Smooth muscle cell (in vitro differentiated cells): ENCODE measurements around the gene UGT2B17. TPM values are rescaled to one million over a fixed set of nuclear protein-coding genes. Genes with fewer than 3 reads are reported as not detected.
"Not testable (repeated sequence)": the region's sequence is repeated elsewhere in the genome, so short reads cannot be mapped to it uniquely, and the experiment has no call there.

ENCODE experiments used
- DNase-seq: peaks from one replicate; lab custom pipeline; 2025; ENCODE audit not compliant: unreplicated experiment; lab: John Stamatoyannopoulos, UW
- H2AFZ ChIP-seq: fragments of 200-600 bp; sonication (generic); 2 replicates; pipeline ENCODE4 v1.6.0; 2016; ENCODE audit warnings: antibody characterized with exemption, low read depth, mild to moderate bottlenecking
- H3F3A ChIP-seq: fragments of 200-600 bp; sonication (generic); 2 replicates; pipeline ENCODE4 v1.6.0; 2017; ENCODE audit warnings: antibody characterized with exemption, low read depth
- H3K27ac ChIP-seq: fragments of 200-600 bp; sonication (generic); 2 replicates; pipeline ENCODE4 v1.5.1; 2016; ENCODE audit warnings: low read depth, mild to moderate bottlenecking
- H3K27me3 ChIP-seq: fragments of 200-600 bp; sonication (generic); 2 replicates; pipeline ENCODE4 v1.6.1; 2016; ENCODE audit warnings: low read depth, mild to moderate bottlenecking
- H3K36me3 ChIP-seq: fragments of 200-600 bp; sonication (generic); 2 replicates; pipeline ENCODE4 v1.5.1; 2016; ENCODE audit warnings: low read depth
- H3K4me1 ChIP-seq: fragments of 200-600 bp; sonication (generic); 2 replicates; pipeline ENCODE4 v1.5.1; 2016; ENCODE audit warnings: low read depth
- H3K4me2 ChIP-seq: fragments of 200-600 bp; sonication (generic); 2 replicates; pipeline ENCODE4 v1.6.0; 2016; ENCODE audit warnings: mild to moderate bottlenecking
- H3K4me3 ChIP-seq: fragments of 200-600 bp; sonication (generic); 2 replicates; pipeline ENCODE4 v1.5.1; 2016; ENCODE audit warnings: mild to moderate bottlenecking
- H3K79me2 ChIP-seq: fragments of 200-600 bp; sonication (generic); 2 replicates; pipeline ENCODE4 v1.6.0; 2016; ENCODE audit warnings: low read depth, mild to moderate bottlenecking
- H3K9ac ChIP-seq: fragments of 200-600 bp; sonication (generic); 2 replicates; pipeline ENCODE4 v1.6.0; 2016; ENCODE audit warnings: low read depth
- H3K9me3 ChIP-seq: fragments of 200-600 bp; sonication (generic); replicated peaks from 2 replicates; pipeline ENCODE4 v1.5.1; 2016; ENCODE audit warnings: low read depth
- H4K20me1 ChIP-seq: fragments of 200-600 bp; sonication (generic); 2 replicates; pipeline ENCODE4 v1.6.0; 2016; ENCODE audit warnings: low read depth
- CTCF ChIP-seq: fragments of 200-600 bp; sonication (generic); IDR thresholded peaks from 2 replicates; pipeline ENCODE4 v1.5.1; 2017; ENCODE audit warnings: borderline replicate concordance, mild to moderate bottlenecking, antibody characterized with exemption; ENCODE audit not compliant: insufficient read depth, poor library complexity, severe bottlenecking
- WGBS: methylation state at CpG from one replicate; pipeline ENCODE4 v1.1.7; 2016; ENCODE audit warnings: low lambda C conversion rate; 5-methylcytosine and 5-hydroxymethylcytosine counted together
- polyA plus RNA-seq: library from polyadenylated mRNA; unstranded; fragments of >200 nt; fragmentation: Nextera tagmentation; extraction: Ambion mirVana; gene quantifications from 2 replicates; pipeline ENCODE4 v1.2.1, GENCODE V29; 2016
- total RNA-seq: library from RNA; depleted of rRNA; stranded (reverse); fragments of >200 nt; gene quantifications from 2 replicates; pipeline ENCODE4 v1.2.3, GENCODE V29; 2014

The UGT2B17 gene
- total RNA-seq (not detected in 2 replicates), polyA plus RNA-seq (not detected in 2 replicates)

GRCh38 chr4:68576272-68577125 lies at the start of gene UGT2B17:
TSS of gene UGT2B17 (minus strand) at chr4:68576322. CDS start at chr4:68568484, 7,838 bp downstream.
- no peaks in the 10 kb centered on the region for H3K4me1 ChIP-seq
- no peak within 1 kb of the TSS for H3K9ac ChIP-seq
- H3K4me3 ChIP-seq = no peak within 1 kb of the TSS
- H3K9me3 ChIP-seq = no peaks in the 10 kb centered on the region
- H4K20me1 ChIP-seq = no peaks in the 10 kb centered on the region
- H3K79me2 ChIP-seq = no peaks in the 10 kb centered on the region
- no peak for TF ChIP-seq CTCF
- H2AFZ ChIP-seq = no peak within 1 kb of the TSS
- H3K27me3 ChIP-seq = no peaks in the 10 kb centered on the region
- no peaks in the 10 kb centered on the region for H3F3A ChIP-seq
- no peak within 1 kb of the TSS for H3K27ac ChIP-seq
- 59% methylated on average over 7 of the region's 7 CpGs for WGBS
- DNase-seq = no peak
- no peak within 1 kb of the TSS for H3K4me2 ChIP-seq
- H3K36me3 ChIP-seq = no peaks in the 10 kb centered on the region

GRCh38 chr4:68622731-68623130 lies 46.6 kb upstream of the UGT2B17 start:
- WGBS = 100% methylated on average over 2 of the region's 2 CpGs
- not testable (repeated sequence) for H2AFZ ChIP-seq, H3K9me3 ChIP-seq, H3K9ac ChIP-seq, H3K4me3 ChIP-seq, H3K27me3 ChIP-seq, DNase-seq, H3K36me3 ChIP-seq, H4K20me1 ChIP-seq, H3K27ac ChIP-seq, H3K4me2 ChIP-seq, H3K4me1 ChIP-seq, H3K79me2 ChIP-seq, H3F3A ChIP-seq

GRCh38 chr4:68617003-68617698 lies 41.0 kb upstream of the UGT2B17 start:
- Histone ChIP-seq H2AFZ (no peak overlapping the region), H3K4me1 (no peaks in the 10 kb centered on the region), H3F3A (no peaks in the 10 kb centered on the region), H3K36me3 (no peaks in the 10 kb centered on the region), H3K27ac (no peak overlapping the region), H3K27me3 (no peaks in the 10 kb centered on the region), H3K4me3 (no peak overlapping the region), H3K9ac (no peak overlapping the region), H3K79me2 (no peaks in the 10 kb centered on the region), H4K20me1 (no peaks in the 10 kb centered on the region), H3K9me3 (no peaks in the 10 kb centered on the region), H3K4me2 (no peak overlapping the region)
- no peak for DNase-seq
- no peak for TF ChIP-seq CTCF

GRCh38 chr4:68615699-68616422 lies 39.7 kb upstream of the UGT2B17 start:
- no peak for DNase-seq
- no peaks in the 10 kb centered on the region for H3F3A ChIP-seq
- H2AFZ ChIP-seq = no peak overlapping the region
- no peaks in the 10 kb centered on the region for H3K36me3 ChIP-seq
- no peaks in the 10 kb centered on the region for H4K20me1 ChIP-seq
- TF ChIP-seq CTCF = no peak
- no peaks in the 10 kb centered on the region for H3K4me1 ChIP-seq
- 94% methylated on average over 11 of the region's 11 CpGs for WGBS
- no peaks in the 10 kb centered on the region for H3K79me2 ChIP-seq
- H3K27ac ChIP-seq = no peak overlapping the region
- no peaks in the 10 kb centered on the region for H3K9me3 ChIP-seq
- H3K4me2 ChIP-seq = no peak overlapping the region
- no peak overlapping the region for H3K9ac ChIP-seq
- no peak overlapping the region for H3K4me3 ChIP-seq
- H3K27me3 ChIP-seq = no peaks in the 10 kb centered on the region
